AG04449 (cell line): ENCODE data around the gene MYL11.

ENCODE experiments used
- CTCF ChIA-PET: fragments of 350-600 bp; formaldehyde crosslinking; extraction: SDS; loops from one replicate; lab custom pipeline; 2021; ENCODE audit warnings: antibody characterized with exemption; lab: Yijun Ruan, JAX
- POLR2A ChIA-PET: fragments of 400-600, 350-600 bp; formaldehyde crosslinking; extraction: SDS; loops from one replicate; lab custom pipeline; 2020; ENCODE audit warnings: antibody characterized with exemption, inconsistent platforms; lab: Yijun Ruan, JAX
- DNase-seq: peaks from one replicate; pipeline ENCODE4 v3.0.0-alpha.2; 2010; ENCODE audit warnings: low read depth, low spot score
- H3K4me3 ChIP-seq: 2 replicates; pipeline ENCODE4 v1.5.1; 2011; ENCODE audit warnings: low read depth, mild to moderate bottlenecking, control low read depth, low read length
- CTCF ChIP-seq: IDR thresholded peaks from one replicate; pipeline ENCODE4 v1.5.1; 2011; ENCODE audit warnings: mild to moderate bottlenecking, moderate library complexity, low read length, control low read depth, inconsistent platforms; ENCODE audit not compliant: insufficient read depth; ENCODE audit errors: missing control alignments

The MYL11 gene

GRCh38 chr16:30375864-30376263 is 1.3 kb downstream of the MYL11 start:
- DNase-seq: no peak
- ChIA-PET POLR2A (no interaction called here), CTCF (interaction anchor here (1.2 to 3.3 kb wide), 2 partner anchors 33 to 36 kb away, joined by 4 to 12 read pairs; no protein-coding TSS in a partner anchor)
- H3K4me3 ChIP-seq: no peak overlapping the region
- no peak for TF ChIP-seq CTCF

- POLR2A ChIA-PET: interaction anchor here (0.6 kb wide), 1 partner anchor 20 kb away, joined by 4 read pairs; no protein-coding TSS in a partner anchor
- DNase-seq: no peak
- no peak overlapping the region for H3K4me3 ChIP-seq
- no peak for TF ChIP-seq CTCF
- CTCF ChIA-PET: interaction anchor here (1.2 to 3.3 kb wide), 3 partner anchors 18 to 35 kb away, joined by 4 to 12 read pairs (median 9); partner anchors contain the start of gene ZNF48
Measured at GRCh38 chr16:30376461-30376902, 1.9 kb downstream of the MYL11 start.

- ChIA-PET CTCF (interaction anchor here (2.4 to 3.3 kb wide), 2 partner anchors 17 to 32 kb away, joined by 9 to 12 read pairs; partner anchors contain the start of gene ZNF48), POLR2A (interaction anchor here (0.6 kb wide), 1 partner anchor 19 kb away, joined by 4 read pairs; no protein-coding TSS in a partner anchor)
- no peak for TF ChIP-seq CTCF
- no peak for DNase-seq
- H3K4me3 ChIP-seq: peak overlapping the region; percentile 58
Measured at GRCh38 chr16:30377050-30377811, 2.6 kb downstream of the MYL11 start.

- no peak for TF ChIP-seq CTCF
- DNase-seq: no peak
- ChIA-PET CTCF (interaction anchor here (2.4 to 3.3 kb wide), 2 partner anchors 16 to 32 kb away, joined by 9 to 12 read pairs; partner anchors contain the start of gene ZNF48), POLR2A (interaction anchor here (1.2 kb wide), 1 partner anchor 17 kb away, joined by 4 read pairs; the partner anchor contains the start of gene ZNF48)
- H3K4me3 ChIP-seq: peak overlapping the region; percentile 58
Measured at GRCh38 chr16:30377812-30378235, 3.2 kb downstream of the MYL11 start.

- peak overlapping the region; percentile 85 for H3K4me3 ChIP-seq
- peak; percentile 68 for DNase-seq
- ChIA-PET CTCF (interaction anchor here (2.4 to 3.3 kb wide), 2 partner anchors 16 to 31 kb away, joined by 9 to 12 read pairs; partner anchors contain the start of gene ZNF48), POLR2A (interaction anchor here (1.2 kb wide), 1 partner anchor 17 kb away, joined by 4 read pairs; the partner anchor contains the start of gene ZNF48)
- TF ChIP-seq CTCF: peak; percentile 27
Measured at GRCh38 chr16:30378236-30379157, 3.9 kb downstream of the MYL11 start.
